Stimulated activated CD8-positive, alpha-beta memory T cell treated with anti-CD3 and anti-CD28 coated beads, Interleukin-15, amount 100 ng/mL, for 1 hour (primary cell): ENCODE measurements around the gene PSG2.
"Not testable (repeated sequence)": the region's sequence is repeated elsewhere in the genome, so short reads cannot be mapped to it uniquely, and the experiment has no call there.

ENCODE experiments used
- DNase-seq: peaks from one replicate; pipeline ENCODE4 v3.0.0-alpha.2; 2020; ENCODE audit warnings: low read depth

The PSG2 gene

GRCh38 chr19:43082601-43083000 lies at the start of gene PSG2:
PSG2 (minus strand) TSS chr19:43082701; CDS start chr19:43082569, 132 bp downstream.
- DNase-seq: not testable (repeated sequence)

- DNase-seq: not testable (repeated sequence)
These were observed 48.9 kb upstream of the PSG2 start for GRCh38 chr19:43131281-43131842.

GRCh38 chr19:43129197-43129596 lies 46.7 kb upstream of the PSG2 start:
- not testable (repeated sequence) for DNase-seq

GRCh38 chr19:43127336-43127735 lies 44.8 kb upstream of the PSG2 start:
- not testable (repeated sequence) for DNase-seq

GRCh38 chr19:43126720-43127119 lies 44.2 kb upstream of the PSG2 start:
- no peak for DNase-seq

GRCh38 chr19:43124360-43124759 lies 41.9 kb upstream of the PSG2 start:
- DNase-seq: no peak

GRCh38 chr19:43120433-43121026 lies 38.0 kb upstream of the PSG2 start:
- DNase-seq: not testable (repeated sequence)

- not testable (repeated sequence) for DNase-seq
These were observed 37.0 kb upstream of the PSG2 start for GRCh38 chr19:43119526-43119925.

GRCh38 chr19:43116421-43116820 lies 33.9 kb upstream of the PSG2 start:
- not testable (repeated sequence) for DNase-seq

GRCh38 chr19:43115548-43115947 lies 33.0 kb upstream of the PSG2 start:
- not testable (repeated sequence) for DNase-seq

- DNase-seq: not testable (repeated sequence)
These were observed 32.6 kb upstream of the PSG2 start for GRCh38 chr19:43115064-43115463.

- DNase-seq: not testable (repeated sequence)
These were observed 32.1 kb upstream of the PSG2 start for GRCh38 chr19:43114626-43115025.

- not testable (repeated sequence) for DNase-seq
These were observed 24.9 kb upstream of the PSG2 start for GRCh38 chr19:43107401-43107800.

GRCh38 chr19:43105496-43105895 lies 23.0 kb upstream of the PSG2 start:
- DNase-seq: no peak

GRCh38 chr19:43104215-43104850 lies 21.8 kb upstream of the PSG2 start:
- DNase-seq: not testable (repeated sequence)

- no peak for DNase-seq
These were observed 19.4 kb upstream of the PSG2 start for GRCh38 chr19:43101950-43102349.

GRCh38 chr19:43098416-43098815 lies 15.9 kb upstream of the PSG2 start:
- DNase-seq: not testable (repeated sequence)

- not testable (repeated sequence) for DNase-seq
These were observed 5.3 kb upstream of the PSG2 start for GRCh38 chr19:43087702-43088340.

- not testable (repeated sequence) for DNase-seq
These were observed 3.5 kb upstream of the PSG2 start for GRCh38 chr19:43085796-43086530.

GRCh38 chr19:43084196-43084832 lies 1.8 kb upstream of the PSG2 start:
- DNase-seq: not testable (repeated sequence)

GRCh38 chr19:43083721-43084120 lies 1.2 kb upstream of the PSG2 start:
- DNase-seq: not testable (repeated sequence)

- DNase-seq: no peak
These were observed 4.2 kb downstream of the PSG2 start for GRCh38 chr19:43078311-43078710.
